Measurements from ENCODE around the gene QSER1. TPM values are rescaled to one million over a fixed set of nuclear protein-coding genes. Genes with fewer than 3 reads are reported as not detected.

Gene QSER1
- total RNA-seq: 38.9 and 48.4 TPM in 2 replicates
- long read RNA-seq, partial matches to known transcripts: 4 of 16 reads
- long read RNA-seq, other reads (novel, unspliced or antisense): 10 of 16 reads

DNA sequence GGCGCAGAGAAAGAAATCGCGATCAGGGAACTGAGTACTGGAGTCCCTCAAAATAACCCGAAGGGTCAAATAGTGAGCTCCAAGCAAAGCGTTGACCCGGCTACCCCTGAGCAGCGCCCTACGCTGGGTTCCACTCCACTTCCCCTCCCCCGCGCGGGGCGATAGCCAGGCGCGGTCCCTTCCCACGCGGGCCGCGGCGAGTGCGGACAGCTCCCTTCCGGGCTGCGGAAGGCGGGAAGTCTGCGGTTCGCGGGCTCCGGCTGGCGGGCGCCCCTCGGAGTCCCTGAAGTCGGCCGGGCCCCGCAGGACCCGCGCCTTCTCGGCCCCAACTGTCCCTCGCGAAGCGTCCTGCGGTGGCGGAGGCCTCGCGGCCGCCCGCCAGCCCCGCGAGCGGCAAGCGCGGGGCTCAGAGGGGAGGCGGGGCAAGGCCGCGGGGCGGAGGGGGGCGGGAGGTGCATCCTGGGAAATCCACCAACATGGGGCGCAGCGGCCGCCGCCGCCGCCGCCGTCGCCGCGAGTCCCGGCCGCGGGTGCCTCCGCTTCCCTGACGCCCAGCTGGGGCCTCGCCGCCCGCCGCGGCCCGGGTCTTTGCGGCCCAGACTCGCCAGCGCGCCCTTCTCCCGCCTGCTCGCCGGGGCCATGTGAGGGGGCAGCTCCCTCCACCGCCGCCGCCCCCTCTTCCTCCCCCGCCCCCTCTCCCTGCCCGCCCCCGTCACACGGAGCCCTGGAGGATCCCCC, at the start of gene QSER1:
Gene QSER1, plus strand, starts transcription at position 457 of the 738 bp plus-strand sequence. CDS start 315 bp downstream, outside the sequence.
- TF ChIP-seq, protein P1, sequence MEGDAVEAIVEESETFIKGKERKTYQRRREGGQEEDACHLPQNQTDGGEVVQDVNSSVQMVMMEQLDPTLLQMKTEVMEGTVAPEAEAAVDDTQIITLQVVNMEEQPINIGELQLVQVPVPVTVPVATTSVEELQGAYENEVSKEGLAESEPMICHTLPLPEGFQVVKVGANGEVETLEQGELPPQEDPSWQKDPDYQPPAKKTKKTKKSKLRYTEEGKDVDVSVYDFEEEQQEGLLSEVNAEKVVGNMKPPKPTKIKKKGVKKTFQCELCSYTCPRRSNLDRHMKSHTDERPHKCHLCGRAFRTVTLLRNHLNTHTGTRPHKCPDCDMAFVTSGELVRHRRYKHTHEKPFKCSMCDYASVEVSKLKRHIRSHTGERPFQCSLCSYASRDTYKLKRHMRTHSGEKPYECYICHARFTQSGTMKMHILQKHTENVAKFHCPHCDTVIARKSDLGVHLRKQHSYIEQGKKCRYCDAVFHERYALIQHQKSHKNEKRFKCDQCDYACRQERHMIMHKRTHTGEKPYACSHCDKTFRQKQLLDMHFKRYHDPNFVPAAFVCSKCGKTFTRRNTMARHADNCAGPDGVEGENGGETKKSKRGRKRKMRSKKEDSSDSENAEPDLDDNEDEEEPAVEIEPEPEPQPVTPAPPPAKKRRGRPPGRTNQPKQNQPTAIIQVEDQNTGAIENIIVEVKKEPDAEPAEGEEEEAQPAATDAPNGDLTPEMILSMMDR (IDR thresholded peaks at IDR 0.05; ENCODE audit: unreplicated experiment): no peak
- peaks cover 20% of the 10 kb centered on the region for H3K4me1 Mint-ChIP-seq (ENCODE audit: low read depth)
- H3K27ac Mint-ChIP-seq: peak within 1 kb of the TSS; percentile 98
- DNase-seq (ENCODE audit: low spot score, unreplicated experiment): peak; percentile 53
- H3K36me3 Mint-ChIP-seq (ENCODE audit: insufficient read depth): no peaks in the 10 kb centered on the region
- peak within 1 kb of the TSS; percentile 95 for H3K4me3 Mint-ChIP-seq (ENCODE audit: low read depth)
- H3K9me3 Mint-ChIP-seq (ENCODE audit: low read depth): no peaks in the 10 kb centered on the region
- peaks cover 28% of the 10 kb centered on the region for H3K27me3 Mint-ChIP-seq

DNA sequence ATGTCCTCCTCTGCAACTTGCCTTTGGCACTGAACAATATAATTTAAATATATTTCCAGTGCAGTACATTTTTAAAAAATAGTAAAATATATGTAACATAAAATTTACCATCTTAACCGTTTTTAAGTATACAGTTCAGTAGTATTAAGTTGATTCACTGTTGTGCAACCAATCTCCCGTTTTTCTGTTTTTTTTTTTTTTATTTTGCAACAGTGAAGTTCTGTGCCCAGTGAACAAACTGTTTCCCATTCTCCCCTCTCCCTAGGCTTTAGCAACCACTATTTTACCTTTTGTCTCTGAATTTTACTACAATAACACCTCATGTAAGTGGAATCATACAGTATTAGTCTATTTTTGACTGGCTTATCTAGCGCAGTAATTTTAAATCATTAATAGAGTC, 49.1 kb upstream of the QSER1 start:
- Mint-ChIP-seq H3K9me3 (ENCODE audit: low read depth) (no peaks in the 10 kb centered on the region), H3K27me3 (no peaks in the 10 kb centered on the region), H3K4me1 (ENCODE audit: low read depth) (no peaks in the 10 kb centered on the region), H3K27ac (no peak overlapping the region), H3K36me3 (ENCODE audit: insufficient read depth) (no peaks in the 10 kb centered on the region), H3K4me3 (ENCODE audit: low read depth) (no peak overlapping the region)
- TF ChIP-seq, protein P1 (IDR thresholded peaks at IDR 0.05; ENCODE audit: unreplicated experiment): no peak
- no peak for DNase-seq (ENCODE audit: low spot score, unreplicated experiment)

DNA sequence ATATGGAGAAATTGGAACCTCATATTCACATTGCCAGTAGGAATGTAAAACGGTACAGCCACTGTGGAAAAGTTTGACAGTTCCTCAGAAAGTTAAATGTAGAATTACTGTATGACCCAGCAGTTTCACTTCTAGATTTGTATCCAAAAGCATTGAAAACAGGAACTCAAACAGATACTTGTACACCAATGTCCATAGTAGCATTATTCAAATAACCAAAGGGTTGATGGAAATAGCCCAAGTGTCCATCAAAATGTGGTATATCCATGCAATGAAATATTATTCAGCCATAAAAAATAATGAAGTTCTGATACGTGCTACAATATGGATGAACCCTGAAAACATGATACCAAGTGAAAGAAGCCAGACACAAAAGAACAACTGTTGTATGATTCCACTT, 45.1 kb upstream of the QSER1 start:
- Mint-ChIP-seq H3K9me3 (ENCODE audit: low read depth) (no peaks in the 10 kb centered on the region), H3K27ac (no peak overlapping the region), H3K36me3 (ENCODE audit: insufficient read depth) (no peaks in the 10 kb centered on the region), H3K4me1 (ENCODE audit: low read depth) (no peaks in the 10 kb centered on the region), H3K27me3 (peaks cover 5% of the 10 kb centered on the region), H3K4me3 (ENCODE audit: low read depth) (no peak overlapping the region)
- DNase-seq (ENCODE audit: low spot score, unreplicated experiment): no peak
- TF ChIP-seq, protein P1 (IDR thresholded peaks at IDR 0.05; ENCODE audit: unreplicated experiment): no peak

DNA sequence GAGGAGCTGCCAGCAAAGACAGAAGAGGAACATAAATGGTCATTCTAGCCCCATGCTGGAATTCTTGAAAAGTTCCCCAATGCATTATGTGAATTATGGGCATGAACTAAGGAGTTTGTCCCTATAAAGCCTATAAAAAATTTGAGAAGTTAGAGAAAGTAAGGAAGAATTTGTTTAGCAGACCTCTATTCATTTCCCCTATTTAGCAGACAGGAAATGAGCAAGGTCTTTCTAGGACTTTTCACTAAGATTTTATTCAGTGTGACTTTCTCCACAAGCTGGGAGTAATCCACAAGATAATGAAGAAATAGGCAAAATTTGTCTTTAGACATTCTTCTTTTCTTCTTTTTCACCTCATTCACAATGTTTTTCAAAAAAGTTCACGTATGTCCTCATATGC, 42.9 kb upstream of the QSER1 start:
- no peak overlapping the region for H3K4me3 Mint-ChIP-seq (ENCODE audit: low read depth)
- TF ChIP-seq, protein P1 (IDR thresholded peaks at IDR 0.05; ENCODE audit: unreplicated experiment): no peak
- no peaks in the 10 kb centered on the region for H3K4me1 Mint-ChIP-seq (ENCODE audit: low read depth)
- H3K36me3 Mint-ChIP-seq (ENCODE audit: insufficient read depth): no peaks in the 10 kb centered on the region
- no peak for DNase-seq (ENCODE audit: low spot score, unreplicated experiment)
- H3K27me3 Mint-ChIP-seq: peaks cover 5% of the 10 kb centered on the region
- H3K27ac Mint-ChIP-seq: no peak overlapping the region
- H3K9me3 Mint-ChIP-seq (ENCODE audit: low read depth): no peaks in the 10 kb centered on the region

DNA sequence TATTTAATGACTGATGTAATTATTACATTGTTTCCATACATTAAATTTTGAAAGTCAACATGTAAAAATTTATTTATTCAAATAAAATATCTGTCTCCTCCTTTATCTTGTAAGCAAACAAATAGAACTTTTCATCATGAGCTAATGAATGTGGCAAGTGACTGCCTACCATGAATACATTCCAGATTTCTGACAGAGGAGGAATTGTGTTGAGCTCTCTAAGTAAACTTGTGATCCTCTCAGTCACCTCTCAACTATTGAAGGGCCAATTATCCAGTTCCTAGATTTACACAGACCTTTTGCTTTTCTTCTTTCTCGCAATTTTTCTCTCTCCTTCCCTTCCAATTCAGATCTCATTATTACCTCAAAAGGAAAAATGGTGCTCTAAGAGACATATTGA, 41.4 kb upstream of the QSER1 start:
- TF ChIP-seq, protein P1 (IDR thresholded peaks at IDR 0.05; ENCODE audit: unreplicated experiment): no peak

More for the DNA sequence above, 41.4 kb upstream of the QSER1 start:
- no peak for DNase-seq (ENCODE audit: low spot score, unreplicated experiment)
- peaks cover 5% of the 10 kb centered on the region for H3K27me3 Mint-ChIP-seq
- H3K4me1 Mint-ChIP-seq (ENCODE audit: low read depth): no peaks in the 10 kb centered on the region
- H3K4me3 Mint-ChIP-seq (ENCODE audit: low read depth): no peak overlapping the region
- H3K36me3 Mint-ChIP-seq (ENCODE audit: insufficient read depth): no peaks in the 10 kb centered on the region
- no peaks in the 10 kb centered on the region for H3K9me3 Mint-ChIP-seq (ENCODE audit: low read depth)
- no peak overlapping the region for H3K27ac Mint-ChIP-seq

Data from progenitor cell of endocrine pancreas (in vitro differentiated cells).